ENCODE measurements around the gene KRTAP10-10. TPM values are rescaled to one million over a fixed set of nuclear protein-coding genes. Genes with fewer than 3 reads are reported as not detected.

Gene KRTAP10-10
- total and polyA plus RNA-seq, 2 experiments from 2014 or later: not detected

GRCh38 chr21:44602463-44602850 lies 34.7 kb upstream of the KRTAP10-10 start:
- H3K79me2 ChIP-seq: no peaks in the 10 kb centered on the region
- no peak for TF ChIP-seq CTCF (IDR thresholded peaks at IDR 0.05; ENCODE audit: poor library complexity)
- H3K4me2 ChIP-seq: no peak overlapping the region
- no peak overlapping the region for H2AFZ ChIP-seq
- DNase-seq (ENCODE audit: low spot score): no peak
- H3K27ac ChIP-seq: no peak overlapping the region
- no peaks in the 10 kb centered on the region for H3K9me3 ChIP-seq (ENCODE audit: low read depth)
- H3K36me3 ChIP-seq (replicated peaks; ENCODE audit: insufficient read depth, low read depth): no peaks in the 10 kb centered on the region
- WGBS (ENCODE audit: low lambda C conversion rate, missing lambda C conversion rate): 91% methylated on average over 19 of the region's 21 CpGs
- H3K27me3 ChIP-seq: no peaks in the 10 kb centered on the region
- no peak overlapping the region for H3K4me3 ChIP-seq
- no peaks in the 10 kb centered on the region for H3K9me2 ChIP-seq (replicated peaks; ENCODE audit: insufficient read depth)
- no peaks in the 10 kb centered on the region for H4K20me1 ChIP-seq (ENCODE audit: insufficient read depth, poor library complexity, severe bottlenecking)
- no peaks in the 10 kb centered on the region for H3K4me1 ChIP-seq (ENCODE audit: insufficient read depth)

GRCh38 chr21:44603109-44603875 lies 33.9 kb upstream of the KRTAP10-10 start:
- TF ChIP-seq EZH2 (IDR thresholded peaks at IDR 0.05; ENCODE audit: borderline replicate concordance) (no peak), EZH2phosphoT487 (IDR thresholded peaks at IDR 0.05; ENCODE audit: low read depth, severe bottlenecking, unreplicated experiment) (no peak), CTCF (IDR thresholded peaks at IDR 0.05; ENCODE audit: poor library complexity) (no peak)
- no peaks in the 10 kb centered on the region for H4K20me1 ChIP-seq (ENCODE audit: insufficient read depth, poor library complexity, severe bottlenecking)
- no peaks in the 10 kb centered on the region for H3K9me2 ChIP-seq (replicated peaks; ENCODE audit: insufficient read depth)
- no peak overlapping the region for H2AFZ ChIP-seq
- H3K4me2 ChIP-seq: no peak overlapping the region
- H3K27me3 ChIP-seq: no peaks in the 10 kb centered on the region
- no peaks in the 10 kb centered on the region for H3K79me2 ChIP-seq
- no peaks in the 10 kb centered on the region for H3K36me3 ChIP-seq (replicated peaks; ENCODE audit: insufficient read depth, low read depth)
- 64% methylated on average over 17 of the region's 17 CpGs for WGBS (ENCODE audit: low lambda C conversion rate, missing lambda C conversion rate)
- no peaks in the 10 kb centered on the region for H3K9me3 ChIP-seq (ENCODE audit: low read depth)
- no peak overlapping the region for H3K4me3 ChIP-seq
- no peaks in the 10 kb centered on the region for H3K4me1 ChIP-seq (ENCODE audit: insufficient read depth)
- DNase-seq (ENCODE audit: low spot score): no peak
- H3K27ac ChIP-seq: no peak overlapping the region

GRCh38 chr21:44603911-44604310 lies 33.2 kb upstream of the KRTAP10-10 start:
- H3K9me3 ChIP-seq (ENCODE audit: low read depth): no peaks in the 10 kb centered on the region
- no peaks in the 10 kb centered on the region for H4K20me1 ChIP-seq (ENCODE audit: insufficient read depth, poor library complexity, severe bottlenecking)
- no peak for DNase-seq (ENCODE audit: low spot score)
- H3K27ac ChIP-seq: no peak overlapping the region
- no peaks in the 10 kb centered on the region for H3K27me3 ChIP-seq
- H3K9me2 ChIP-seq (replicated peaks; ENCODE audit: insufficient read depth): no peaks in the 10 kb centered on the region
- 91% methylated on average over 8 of the region's 8 CpGs for WGBS (ENCODE audit: low lambda C conversion rate, missing lambda C conversion rate)
- H2AFZ ChIP-seq: no peak overlapping the region
- no peak overlapping the region for H3K4me2 ChIP-seq
- H3K4me3 ChIP-seq: no peak overlapping the region
- H3K36me3 ChIP-seq (replicated peaks; ENCODE audit: insufficient read depth, low read depth): no peaks in the 10 kb centered on the region
- no peaks in the 10 kb centered on the region for H3K4me1 ChIP-seq (ENCODE audit: insufficient read depth)
- TF ChIP-seq EZH2 (IDR thresholded peaks at IDR 0.05; ENCODE audit: borderline replicate concordance) (no peak), EZH2phosphoT487 (IDR thresholded peaks at IDR 0.05; ENCODE audit: low read depth, severe bottlenecking, unreplicated experiment) (no peak), CTCF (IDR thresholded peaks at IDR 0.05; ENCODE audit: poor library complexity) (no peak)
- H3K79me2 ChIP-seq: no peaks in the 10 kb centered on the region

Measured in hepatocyte (in vitro differentiated cells).